HG03460 (cell line): ENCODE results near the gene MAPKAPK2.
A peak's percentile ranks its signal among the peaks of the same experiment; 100 is the strongest.

Experiments
- ATAC-seq: cut with Tn5 transposase; IDR thresholded peaks from one replicate; pipeline ENCODE4 v1.9.1; 2021; ENCODE audit not compliant: unreplicated experiment

The MAPKAPK2 gene

GRCh38 chr1:206702260-206702659, 17.6 kb downstream of the MAPKAPK2 start:
- ATAC-seq = no peak

DNA sequence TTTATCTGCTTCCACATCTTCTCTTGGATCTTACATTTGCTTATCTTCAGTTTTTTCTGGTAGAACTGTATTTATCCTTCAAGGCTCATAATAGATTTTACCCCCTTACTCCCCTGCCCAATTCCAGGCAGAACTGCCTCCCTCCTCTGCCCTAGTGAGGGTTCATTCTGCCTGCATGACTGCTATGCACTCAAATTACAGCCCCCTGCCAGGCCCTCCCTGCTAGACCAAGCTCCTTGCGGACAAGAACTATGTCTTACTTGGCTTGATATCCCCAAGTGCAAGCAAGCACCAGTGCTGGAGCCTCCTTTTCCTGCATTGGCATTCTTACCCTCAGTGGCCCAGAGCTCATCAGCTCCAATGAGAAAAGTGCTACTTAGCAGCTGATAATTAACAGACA, 18.1 kb downstream of the MAPKAPK2 start:
- ATAC-seq = no peak

DNA sequence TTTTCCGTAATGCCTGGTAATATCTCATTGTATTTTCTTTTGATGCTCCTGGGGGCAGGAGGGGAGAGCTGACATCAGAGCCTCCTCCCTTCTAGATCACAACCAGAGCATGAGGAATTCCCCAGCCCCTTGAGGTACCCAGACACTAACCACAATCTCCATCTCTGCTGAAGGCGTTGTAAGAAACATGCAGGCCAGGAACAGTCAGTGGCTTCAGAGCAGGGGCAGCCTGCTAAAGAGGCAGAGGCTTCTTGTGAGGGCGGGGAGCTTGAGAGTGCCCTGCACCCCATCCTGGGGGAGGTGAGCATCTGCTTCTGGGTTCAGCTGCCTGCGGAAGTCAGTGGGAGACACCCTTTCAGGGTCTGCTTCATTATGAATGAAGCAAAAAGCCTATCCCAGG, 19.0 kb downstream of the MAPKAPK2 start:
- ATAC-seq = peak; percentile 59

GRCh38 chr1:206704226-206704625, 19.5 kb downstream of the MAPKAPK2 start:
- ATAC-seq = no peak

DNA sequence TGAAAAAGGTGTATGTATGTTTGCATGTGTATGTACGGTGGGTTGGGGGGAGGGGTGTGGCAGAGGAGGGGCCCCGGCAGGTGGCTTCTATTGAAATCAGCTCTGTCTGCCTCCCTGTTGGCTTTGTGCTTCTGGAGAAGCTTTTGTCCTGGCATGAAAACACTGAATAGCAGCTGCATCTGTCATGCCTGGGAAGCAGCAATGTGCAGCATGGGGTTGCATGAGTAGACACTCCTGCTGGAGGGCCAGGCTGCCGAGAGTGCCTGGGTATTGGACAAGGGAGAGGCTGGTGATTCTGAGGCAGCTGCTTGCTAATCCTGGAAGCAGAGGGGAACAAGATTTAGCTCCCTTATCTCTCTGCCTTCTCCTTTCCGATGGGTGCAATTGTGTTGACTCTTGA, 20.5 kb downstream of the MAPKAPK2 start:
- no peak for ATAC-seq

- no peak for ATAC-seq
Measured at GRCh38 chr1:206705726-206706297, 21.1 kb downstream of the MAPKAPK2 start.

GRCh38 chr1:206706298-206706791, 21.6 kb downstream of the MAPKAPK2 start:
- ATAC-seq = no peak

GRCh38 chr1:206706806-206707366, 22.2 kb downstream of the MAPKAPK2 start:
- ATAC-seq = no peak

- peak; percentile 59 for ATAC-seq
Measured at GRCh38 chr1:206708058-206708457, 23.4 kb downstream of the MAPKAPK2 start.

GRCh38 chr1:206708882-206709281, 24.2 kb downstream of the MAPKAPK2 start:
- no peak for ATAC-seq

GRCh38 chr1:206709322-206709721, 24.6 kb downstream of the MAPKAPK2 start:
- ATAC-seq = no peak

DNA sequence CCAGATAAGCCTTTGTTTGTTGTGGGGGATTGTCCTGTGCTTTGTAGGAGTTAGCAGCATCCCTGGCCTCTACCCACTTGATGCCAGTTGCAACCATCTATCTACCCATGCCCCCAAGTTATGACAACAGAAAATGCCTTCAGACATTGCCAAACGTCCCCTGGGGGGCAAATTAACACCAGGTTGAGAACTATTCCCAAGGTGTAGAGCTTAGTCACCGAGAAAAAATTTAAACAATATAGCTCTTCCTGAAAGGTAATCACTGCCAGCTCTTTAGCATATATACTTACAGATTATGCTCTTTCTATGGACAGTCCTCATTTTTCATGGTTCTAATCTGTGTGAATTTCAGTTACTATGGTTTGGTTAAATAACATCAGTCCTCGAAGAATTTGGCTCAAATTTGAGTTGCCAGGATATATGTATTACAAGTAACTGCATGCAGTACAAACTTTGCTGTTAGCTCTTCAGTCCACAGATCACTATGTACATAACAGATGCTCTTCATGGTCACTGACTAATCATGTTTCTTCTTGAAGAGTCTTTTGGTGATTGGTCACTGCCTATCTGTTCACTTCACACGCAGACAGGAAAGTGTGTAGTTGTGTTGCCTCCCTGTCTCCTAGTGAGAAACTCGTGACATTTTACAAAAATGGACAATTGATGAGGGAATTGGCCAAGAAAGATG, 25.2 kb downstream of the MAPKAPK2 start:
- ATAC-seq = no peak

DNA sequence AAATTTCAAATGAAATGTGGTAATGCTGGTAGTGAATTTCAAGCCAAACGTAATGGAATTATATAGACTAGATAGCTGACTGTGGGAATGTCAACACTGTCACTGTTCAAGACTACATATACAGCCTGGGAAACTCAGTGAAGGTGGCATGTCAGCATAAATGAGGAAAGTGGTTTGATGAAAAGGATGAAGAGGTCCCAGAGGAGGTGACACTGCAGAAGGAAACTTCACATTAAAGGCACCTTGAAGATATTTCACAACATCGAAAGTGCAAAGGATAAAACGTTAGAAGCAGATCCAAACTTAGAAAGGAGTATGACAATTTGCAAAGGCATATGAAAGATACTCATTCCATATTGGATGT, 25.7 kb downstream of the MAPKAPK2 start:
- no peak for ATAC-seq

GRCh38 chr1:206713070-206713469, 28.4 kb downstream of the MAPKAPK2 start:
- no peak for ATAC-seq

DNA sequence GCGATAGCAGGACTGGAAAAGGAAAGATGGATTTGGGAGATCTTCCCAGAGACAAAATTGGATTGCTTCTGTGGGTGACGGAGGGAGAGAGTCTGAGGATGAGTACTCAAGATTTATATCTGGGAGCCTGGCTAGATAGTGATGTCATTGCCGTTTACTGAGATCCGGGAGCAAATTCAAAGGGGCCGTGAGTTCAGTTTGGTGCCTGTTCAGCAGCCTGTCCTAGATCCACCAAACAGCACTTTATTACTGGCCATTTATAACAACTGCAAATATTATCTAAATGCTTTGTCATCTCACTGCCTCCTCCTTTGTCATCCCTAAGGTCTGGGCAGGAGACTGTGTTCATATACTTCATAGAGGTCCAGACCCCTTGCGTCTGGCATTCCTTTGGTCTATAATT, 29.2 kb downstream of the MAPKAPK2 start:
- no peak for ATAC-seq

GRCh38 chr1:206714331-206715058, 29.8 kb downstream of the MAPKAPK2 start:
- no peak for ATAC-seq

GRCh38 chr1:206715120-206715519, 30.4 kb downstream of the MAPKAPK2 start:
- no peak for ATAC-seq

DNA sequence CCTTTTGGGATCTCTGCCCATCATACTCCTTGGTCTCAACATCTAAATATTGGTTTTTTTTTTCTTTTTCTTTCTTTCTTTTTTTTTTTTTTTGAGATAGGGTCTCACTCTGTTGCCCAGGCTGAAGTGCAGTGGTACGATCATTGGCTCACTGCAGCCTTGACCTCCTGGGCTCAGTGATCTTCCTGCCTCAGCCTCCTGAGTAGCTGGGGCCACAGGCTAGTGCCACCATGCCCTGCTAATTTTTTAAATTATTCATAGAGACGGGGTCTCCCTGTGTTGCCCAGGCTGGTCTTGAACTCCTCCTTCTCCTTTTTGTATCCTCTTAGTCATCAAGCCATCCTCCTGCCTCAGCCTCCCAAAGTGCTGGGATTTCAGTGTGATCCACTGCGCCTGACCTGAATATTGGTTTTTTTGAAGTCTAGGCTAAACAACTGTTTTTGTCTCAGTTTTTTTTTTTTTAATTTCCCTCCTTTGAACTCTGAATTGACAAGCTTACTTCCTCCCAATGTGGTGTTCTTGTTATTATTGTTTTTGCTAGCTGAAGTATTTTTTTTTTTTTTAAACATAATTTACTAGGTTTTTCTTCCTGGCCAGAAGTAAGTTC, 30.9 kb downstream of the MAPKAPK2 start:
- ATAC-seq = no peak

- ATAC-seq = no peak
Measured at GRCh38 chr1:206716159-206716869, 31.6 kb downstream of the MAPKAPK2 start.

GRCh38 chr1:206716870-206717673, 32.4 kb downstream of the MAPKAPK2 start:
- peak; percentile 81 for ATAC-seq
